ENCODE measurements around the gene ARFGAP1. TPM values are rescaled to one million over a fixed set of nuclear protein-coding genes. Genes with fewer than 3 reads are reported as not detected.

ARFGAP1 gene
- total and polyA plus RNA-seq, 2 of the 8 experiments (the other 6 are each of a cell fraction or from before 2014, with no cell fraction given), result 93.7 to 100 TPM

- Histone ChIP-seq H3K27me3 (replicated peaks in 1 of 4; ENCODE audit: control insufficient read depth in 3 of 4, extremely low read depth in 1 of 4, insufficient read depth in 3 of 4, low read length in 3 of 4) (no peaks in the 10 kb centered on the region), H3K23ac (ENCODE audit: insufficient read length) (no peak overlapping the region), H2AFZ (ENCODE audit: low read length) (no peak overlapping the region), H4K91ac (replicated peaks; ENCODE audit: insufficient read length, low read length) (peak overlapping the region; percentile 65), H3K4me2 (ENCODE audit: insufficient read depth in 1 of 2, low read depth in 2 of 2, low read length in 2 of 2) (no peak overlapping the region), H3K4me1 (replicated peaks in 1 of 4; ENCODE audit: control insufficient read depth in 3 of 4, insufficient read depth in 4 of 4, low read length in 3 of 4) (no peaks in the 10 kb centered on the region; a peak in 2 of 7 replicates), H2AK5ac (ENCODE audit: low read depth, low read length) (no peak overlapping the region), H3K4ac (replicated peaks; ENCODE audit: insufficient read length, low read depth, low read length) (no peak overlapping the region), H3K56ac (replicated peaks; ENCODE audit: insufficient read length, low read depth, low read length) (no peak overlapping the region), H2BK15ac (ENCODE audit: low read length) (no peak overlapping the region), H2BK120ac (replicated peaks; ENCODE audit: low read depth, low read length) (no peak overlapping the region), H4K20me1 (replicated peaks in 1 of 2; ENCODE audit: control insufficient read depth in 1 of 2, insufficient read depth in 2 of 2, low read length in 2 of 2) (no peaks in the 10 kb centered on the region), H3K14ac (ENCODE audit: insufficient read length) (no peak overlapping the region), H2BK12ac (ENCODE audit: low read depth, low read length) (0 out of 2 replicates have a peak overlapping the region, but pooled peaks have one; percentile 39), H3K23me2 (ENCODE audit: low read depth, low read length) (no peaks in the 10 kb centered on the region), H3K79me1 (ENCODE audit: low read depth, low read length) (no peaks in the 10 kb centered on the region), H3K36me3 (ENCODE audit: control insufficient read depth in 2 of 4, insufficient read depth in 4 of 4, low read length in 3 of 4) (no peaks in the 10 kb centered on the region; a peak in 1 of 8 replicates), H2BK20ac (ENCODE audit: low read length) (no peak overlapping the region), H3K9me3 (ENCODE audit: insufficient read depth in 2 of 2, low read depth in 1 of 2, low read length in 1 of 2) (no peaks in the 10 kb centered on the region), H3K27ac (ENCODE audit: low read depth, low read length) (no peak overlapping the region), H4K5ac (ENCODE audit: insufficient read length, low read depth, low read length) (no peak overlapping the region), H3K4me3 (ENCODE audit: extremely low read depth in 1 of 4, insufficient read depth in 2 of 4, low read depth in 3 of 4, low read length in 4 of 4) (no peak overlapping the region), H2BK5ac (ENCODE audit: low read depth, low read length) (no peak overlapping the region), H3K79me2 (ENCODE audit: control insufficient read depth in 1 of 2, insufficient read depth in 2 of 2, low read length in 2 of 2) (no peaks in the 10 kb centered on the region), H3K9ac (replicated peaks in 1 of 4; ENCODE audit: extremely low read depth in 1 of 4, low read depth in 3 of 4, low read length in 3 of 4) (no peak overlapping the region), H3K18ac (ENCODE audit: extremely low read depth, low read length) (no peak overlapping the region), H4K8ac (ENCODE audit: extremely low read depth, insufficient read depth, low read length) (no peak overlapping the region)
- 82% methylated on average over 13 of the region's 21 CpGs; no CpG with 5 or more reads in 1 of the 2 experiments for WGBS, 2 experiments (ENCODE audit: extremely low coverage in 1 of 2, insufficient coverage in 1 of 2, insufficient read length in 1 of 2, insufficient replicate concordance in 2 of 2, low coverage in 1 of 2, low lambda C conversion rate in 2 of 2, missing lambda C conversion rate in 1 of 2)
- ChIA-PET POLR2A (ENCODE audit: partially characterized antibody) (interaction anchor here (0.7 to 1.1 kb wide), 2 partner anchors 64 to 152 kb away, joined by 3 to 4 read pairs; no protein-coding TSS in a partner anchor), CTCF (ENCODE audit: partially characterized antibody) (interaction anchor here (0.8 to 3.5 kb wide), 6 partner anchors 20 to 85 kb away, joined by 3 to 30 read pairs (median 4); no protein-coding TSS in a partner anchor)
- no peak for TF ChIP-seq EZH2 (IDR thresholded peaks at IDR 0.05; ENCODE audit: low read depth, low read length, severe bottlenecking)
- TF ChIP-seq SP4 (IDR thresholded peaks at IDR 0.05; ENCODE audit: low read length), result no peak
- no peak for TF ChIP-seq GTF2F1 (IDR thresholded peaks at IDR 0.05; ENCODE audit: borderline replicate concordance, low read depth, low read length)
- no peak for TF ChIP-seq ATF3 (IDR thresholded peaks at IDR 0.05; ENCODE audit: insufficient read depth, low read depth, low read length)
- TF ChIP-seq PHF8 (conservative IDR thresholded peaks at IDR 0.05; ENCODE audit: low read depth, low read length), result no peak
- TF ChIP-seq SIN3A (conservative IDR thresholded peaks at IDR 0.05 in 1 of 2, IDR thresholded peaks at IDR 0.05 in 1 of 2; ENCODE audit: low read depth in 1 of 2, low read length in 2 of 2), result no peak
- TF ChIP-seq SIX5 (IDR thresholded peaks at IDR 0.05; ENCODE audit: low read depth, low read length), result no peak
- no peak for TF ChIP-seq CEBPB (IDR thresholded peaks at IDR 0.05; ENCODE audit: low read depth, low read length)
- no peak for TF ChIP-seq TBP (IDR thresholded peaks at IDR 0.05; ENCODE audit: low read depth, low read length)
- no peak for FAIRE-seq
- DNase-seq (ENCODE audit: low read depth in 1 of 2, low spot score in 2 of 2), result no peak
Measured at GRCh38 chr20:63314566-63315239, 42.1 kb downstream of the ARFGAP1 start.
